WI38 (cell line): Measurements from ENCODE around the gene RARS2.

Experiments used
- H3K4me3 ChIP-seq: 2 replicates; pipeline ENCODE4 v1.5.1; 2011; ENCODE audit warnings: low read depth, mild to moderate bottlenecking, control low read depth, low read length
- CTCF ChIP-seq: IDR thresholded peaks from 2 replicates; pipeline ENCODE4 v1.5.1; 2012; ENCODE audit warnings: low read depth, mild to moderate bottlenecking, control low read depth, low read length

RARS2 gene

GRCh38 chr6:87539554-87539953, 50.2 kb downstream of the RARS2 start:
- no peak for TF ChIP-seq CTCF
- H3K4me3 ChIP-seq, result no peak overlapping the region

GRCh38 chr6:87538510-87539260, 51.1 kb downstream of the RARS2 start:
- H3K4me3 ChIP-seq, result no peak overlapping the region
- no peak for TF ChIP-seq CTCF

- no peak for TF ChIP-seq CTCF
- no peak overlapping the region for H3K4me3 ChIP-seq
These were observed 55.3 kb downstream of the RARS2 start for GRCh38 chr6:87534377-87535047.

- no peak overlapping the region for H3K4me3 ChIP-seq
- no peak for TF ChIP-seq CTCF
These were observed 60.6 kb downstream of the RARS2 start for GRCh38 chr6:87529221-87529620.

- TF ChIP-seq CTCF, result no peak
- no peak overlapping the region for H3K4me3 ChIP-seq
These were observed 67.1 kb downstream of the RARS2 start for GRCh38 chr6:87522686-87523085.

GRCh38 chr6:87518453-87518852, 71.3 kb downstream of the RARS2 start:
- H3K4me3 ChIP-seq, result no peak overlapping the region
- no peak for TF ChIP-seq CTCF

GRCh38 chr6:87514831-87515230, 75.0 kb downstream of the RARS2 start:
- no peak overlapping the region for H3K4me3 ChIP-seq
- no peak for TF ChIP-seq CTCF
